ENCODE data around the gene HHEX.

DNA sequence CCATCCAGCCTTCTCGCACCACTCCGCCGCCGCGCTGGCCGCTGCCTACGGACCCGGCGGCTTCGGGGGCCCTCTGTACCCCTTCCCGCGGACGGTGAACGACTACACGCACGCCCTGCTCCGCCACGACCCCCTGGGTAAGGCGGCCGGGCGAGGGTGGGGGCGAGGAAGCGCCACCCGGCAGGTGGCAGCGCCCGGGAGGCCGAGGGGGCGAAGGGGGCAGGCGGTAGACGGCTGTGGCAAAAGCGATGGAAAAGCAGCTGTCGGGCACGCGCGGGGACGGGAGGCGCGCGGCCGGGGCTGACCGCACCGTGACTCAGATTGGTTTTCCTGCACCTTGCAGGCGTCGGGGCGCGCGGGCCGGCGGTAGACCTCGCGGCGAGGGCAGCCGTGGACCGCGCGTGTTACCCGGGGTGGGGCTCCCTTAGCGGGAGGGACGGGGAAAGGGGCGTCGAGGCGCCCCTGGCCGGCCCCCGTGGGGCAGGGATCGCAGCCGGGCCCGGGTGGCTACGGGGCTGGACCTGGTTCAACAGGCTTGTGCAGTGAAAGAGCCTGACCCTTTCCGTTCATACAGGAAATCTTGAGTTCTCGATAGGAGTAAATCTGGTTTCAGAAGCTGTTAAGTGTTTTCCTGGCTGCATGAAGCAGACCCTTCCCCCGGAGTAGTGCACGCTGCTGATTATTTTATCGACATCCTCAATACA lies 608 bp downstream of the HHEX start:
- TF ChIP-seq POLR2A (IDR thresholded peaks at IDR 0.05; ENCODE audit: low read depth, low read length): no peak
- TF ChIP-seq POLR2AphosphoS5 (IDR thresholded peaks at IDR 0.05; ENCODE audit: low read depth, low read length): no peak
- TF ChIP-seq SPI1 (IDR thresholded peaks at IDR 0.05; ENCODE audit: low read depth, low read length): no peak
- no peak for TF ChIP-seq TAF1 (IDR thresholded peaks at IDR 0.05; ENCODE audit: low read depth, low read length)
- no peak for TF ChIP-seq POU2F2 (IDR thresholded peaks at IDR 0.05; ENCODE audit: low read depth, low read length)
- no peak for TF ChIP-seq PAX5 (IDR thresholded peaks at IDR 0.05; ENCODE audit: insufficient read depth, low read length, severe bottlenecking)
